ENCODE results near the gene PLEKHM3. TPM values are rescaled to one million over a fixed set of nuclear protein-coding genes. Genes with fewer than 3 reads are reported as not detected.

Gene PLEKHM3
- total and polyA plus RNA-seq, 12 donors: 9.5 to 39.6 (median 21.7) TPM

GRCh38 chr2:208047840-208048239, 22.5 kb upstream of the PLEKHM3 start:
- no peak for TF ChIP-seq CTCF (IDR thresholded peaks at IDR 0.05)
- TF ChIP-seq POLR2A (IDR thresholded peaks at IDR 0.05): no peak
- WGBS, 4 donors: 54 to 60% (median 57%) methylated on average over 3 of the region's 3 CpGs
- Histone ChIP-seq H3K4me3 (no peak overlapping the region), H3K36me3 (replicated peaks in 1 of 2) (no peaks in the 10 kb centered on the region), H3K9me3 (replicated peaks in 1 of 3) (no peaks in the 10 kb centered on the region), H3K27ac (no peak overlapping the region), H3K27me3 (no peaks in the 10 kb centered on the region), H3K4me1 (replicated peaks in 1 of 2) (peaks cover 0 to 3% of the 10 kb centered on the region in 2 donors)
- DNase-seq: no peak
- intact Hi-C loops (cut with DNase I): no loop called here

- intact Hi-C loops (cut with DNase I): no loop called here
- no peak for DNase-seq
- TF ChIP-seq CTCF (IDR thresholded peaks at IDR 0.05) (no peak), POLR2A (IDR thresholded peaks at IDR 0.05) (no peak)
- H3K36me3 ChIP-seq (replicated peaks in 1 of 2): no peaks in the 10 kb centered on the region
- 87 to 99% (median 91%) methylated on average over 4 of the region's 4 CpGs for WGBS, 4 donors
- H3K27me3 ChIP-seq: no peaks in the 10 kb centered on the region
- no peak overlapping the region for H3K27ac ChIP-seq
- no peak overlapping the region for H3K4me3 ChIP-seq
- H3K9me3 ChIP-seq (replicated peaks in 1 of 3): no peaks in the 10 kb centered on the region
- peaks cover 0 to 3% of the 10 kb centered on the region in 2 donors for H3K4me1 ChIP-seq (replicated peaks in 1 of 2)
Observed at GRCh38 chr2:208046686-208047085, 21.4 kb upstream of the PLEKHM3 start.

- H3K27ac ChIP-seq: no peak overlapping the region
- TF ChIP-seq CTCF (IDR thresholded peaks at IDR 0.05) (no peak), POLR2A (IDR thresholded peaks at IDR 0.05) (no peak)
- no peak for DNase-seq
- intact Hi-C loops (cut with DNase I): no loop called here
- H3K4me1 ChIP-seq (replicated peaks in 1 of 2): peaks cover 3 to 5% of the 10 kb centered on the region in 2 donors
- no peaks in the 10 kb centered on the region for H3K9me3 ChIP-seq (replicated peaks in 1 of 3)
- H3K27me3 ChIP-seq: no peaks in the 10 kb centered on the region
- H3K36me3 ChIP-seq (replicated peaks in 1 of 2): no peaks in the 10 kb centered on the region
- H3K4me3 ChIP-seq: no peak overlapping the region
- 78 to 92% (median 83%) methylated on average over 2 of the region's 2 CpGs for WGBS, 4 donors
Observed at GRCh38 chr2:208042450-208042849, 17.1 kb upstream of the PLEKHM3 start.

- intact Hi-C loops (cut with DNase I): no loop called here
- no peak for TF ChIP-seq POLR2A (IDR thresholded peaks at IDR 0.05)
- H3K4me3 ChIP-seq: no peak overlapping the region
- 72 to 86% (median 73%) methylated on average over 3 of the region's 3 CpGs for WGBS, 4 donors
- no peaks in the 10 kb centered on the region for H3K27me3 ChIP-seq
- no peaks in the 10 kb centered on the region for H3K9me3 ChIP-seq (replicated peaks in 1 of 3)
- peaks cover 3 to 5% of the 10 kb centered on the region in 2 donors for H3K4me1 ChIP-seq (replicated peaks in 1 of 2)
- H3K36me3 ChIP-seq (replicated peaks in 1 of 2): no peaks in the 10 kb centered on the region
- DNase-seq: no peak
- no peak overlapping the region for H3K27ac ChIP-seq
Observed at GRCh38 chr2:208042041-208042440, 16.7 kb upstream of the PLEKHM3 start.

Data from adrenal gland (tissue), 12 donors.